ENCODE measurements around the gene IL17RA.
A peak's percentile ranks its signal among the peaks of the same experiment; 100 is the strongest.

Gene IL17RA

GRCh38 chr22:17085277-17086181 is 729 bp downstream of the IL17RA start:
- DNase-seq, result peak; percentile 18

- DNase-seq, result peak; percentile 5
Measured at GRCh38 chr22:17086296-17086695, 1.5 kb downstream of the IL17RA start.

GRCh38 chr22:17086788-17087497 is 2.1 kb downstream of the IL17RA start:
- DNase-seq, result no peak

- DNase-seq, result peak; percentile 9
Measured at GRCh38 chr22:17087498-17088131, 2.8 kb downstream of the IL17RA start.

GRCh38 chr22:17090550-17090949 is 5.8 kb downstream of the IL17RA start:
- no peak for DNase-seq

GRCh38 chr22:17091851-17092250 is 7.1 kb downstream of the IL17RA start:
- DNase-seq, result no peak

GRCh38 chr22:17093081-17093480 is 8.3 kb downstream of the IL17RA start:
- DNase-seq, result no peak

GRCh38 chr22:17095538-17095937 is 10.7 kb downstream of the IL17RA start:
- no peak for DNase-seq

- no peak for DNase-seq
Measured at GRCh38 chr22:17096071-17096470, 11.3 kb downstream of the IL17RA start.

GRCh38 chr22:17097062-17097461 is 12.3 kb downstream of the IL17RA start:
- no peak for DNase-seq

- no peak for DNase-seq
Measured at GRCh38 chr22:17097701-17098100, 12.9 kb downstream of the IL17RA start.

GRCh38 chr22:17098379-17098819 is 13.6 kb downstream of the IL17RA start:
- no peak for DNase-seq

- no peak for DNase-seq
Measured at GRCh38 chr22:17100621-17101020, 15.8 kb downstream of the IL17RA start.

GRCh38 chr22:17101475-17102296 is 16.9 kb downstream of the IL17RA start:
- no peak for DNase-seq

- DNase-seq, result no peak
Measured at GRCh38 chr22:17102297-17102667, 17.5 kb downstream of the IL17RA start.

GRCh38 chr22:17103351-17103750 is 18.6 kb downstream of the IL17RA start:
- DNase-seq, result no peak

GRCh38 chr22:17104336-17104935 is 19.6 kb downstream of the IL17RA start:
- DNase-seq, result no peak

- DNase-seq, result no peak
Measured at GRCh38 chr22:17105143-17106129, 20.6 kb downstream of the IL17RA start.

GRCh38 chr22:17106161-17106784 is 21.5 kb downstream of the IL17RA start:
- no peak for DNase-seq

GRCh38 chr22:17106785-17107546 is 22.2 kb downstream of the IL17RA start:
- no peak for DNase-seq
